ENCODE results near the gene RPS6KA5.

DNA sequence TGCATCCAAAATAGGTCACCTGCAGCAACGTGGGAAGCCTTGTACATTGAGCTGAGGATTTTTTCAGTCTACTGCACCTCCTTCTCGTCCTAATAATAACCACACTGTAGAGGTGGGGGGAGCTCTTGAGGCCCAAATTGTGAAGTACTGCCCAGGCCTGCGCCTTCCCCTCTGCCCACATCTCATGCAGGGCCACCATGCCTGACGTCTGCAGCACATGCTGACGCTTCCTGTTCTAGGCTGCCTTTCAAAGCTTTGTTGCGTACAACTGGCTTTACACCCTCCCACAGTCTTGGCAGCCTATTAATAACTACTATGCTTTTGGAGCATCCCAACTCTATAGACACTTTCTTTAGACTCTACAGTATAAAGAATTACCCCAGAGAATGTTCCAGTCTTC lies 217.7 kb downstream of the RPS6KA5 start:
- no peak for TF ChIP-seq SIN3A (IDR thresholded peaks at IDR 0.05; ENCODE audit: borderline replicate concordance in 2 of 2, control insufficient read depth in 1 of 2, low read depth in 2 of 2, low read length in 2 of 2)
- no peak for TF ChIP-seq POLR2A (conservative IDR thresholded peaks at IDR 0.05)
- TF ChIP-seq FOXK2 (conservative IDR thresholded peaks at IDR 0.05 in 1 of 2, IDR thresholded peaks at IDR 0.05 in 1 of 2; ENCODE audit: low read depth in 2 of 2) = no peak
- TF ChIP-seq, protein P1, sequence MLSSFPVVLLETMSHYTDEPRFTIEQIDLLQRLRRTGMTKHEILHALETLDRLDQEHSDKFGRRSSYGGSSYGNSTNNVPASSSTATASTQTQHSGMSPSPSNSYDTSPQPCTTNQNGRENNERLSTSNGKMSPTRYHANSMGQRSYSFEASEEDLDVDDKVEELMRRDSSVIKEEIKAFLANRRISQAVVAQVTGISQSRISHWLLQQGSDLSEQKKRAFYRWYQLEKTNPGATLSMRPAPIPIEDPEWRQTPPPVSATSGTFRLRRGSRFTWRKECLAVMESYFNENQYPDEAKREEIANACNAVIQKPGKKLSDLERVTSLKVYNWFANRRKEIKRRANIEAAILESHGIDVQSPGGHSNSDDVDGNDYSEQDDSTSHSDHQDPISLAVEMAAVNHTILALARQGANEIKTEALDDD (IDR thresholded peaks at IDR 0.05) = no peak
- TF ChIP-seq CBX3 (IDR thresholded peaks at IDR 0.05; ENCODE audit: borderline replicate concordance in 1 of 2, low read length in 2 of 2) = no peak
- no peak for TF ChIP-seq PCBP2 (IDR thresholded peaks at IDR 0.05; ENCODE audit: low read depth, low read length, poor library complexity, severe bottlenecking)
- no peak for TF ChIP-seq JUND (IDR thresholded peaks at IDR 0.05; ENCODE audit: borderline replicate concordance, low read depth, low read length)
- TF ChIP-seq JUND (tag; IDR thresholded peaks at IDR 0.05; ENCODE audit: borderline replicate concordance, low read depth, low read length) = no peak
- no peak for TF ChIP-seq FOSL1 (tag; conservative IDR thresholded peaks at IDR 0.05)
